Measurements from ENCODE around the gene OLFM2.

Gene OLFM2

DNA sequence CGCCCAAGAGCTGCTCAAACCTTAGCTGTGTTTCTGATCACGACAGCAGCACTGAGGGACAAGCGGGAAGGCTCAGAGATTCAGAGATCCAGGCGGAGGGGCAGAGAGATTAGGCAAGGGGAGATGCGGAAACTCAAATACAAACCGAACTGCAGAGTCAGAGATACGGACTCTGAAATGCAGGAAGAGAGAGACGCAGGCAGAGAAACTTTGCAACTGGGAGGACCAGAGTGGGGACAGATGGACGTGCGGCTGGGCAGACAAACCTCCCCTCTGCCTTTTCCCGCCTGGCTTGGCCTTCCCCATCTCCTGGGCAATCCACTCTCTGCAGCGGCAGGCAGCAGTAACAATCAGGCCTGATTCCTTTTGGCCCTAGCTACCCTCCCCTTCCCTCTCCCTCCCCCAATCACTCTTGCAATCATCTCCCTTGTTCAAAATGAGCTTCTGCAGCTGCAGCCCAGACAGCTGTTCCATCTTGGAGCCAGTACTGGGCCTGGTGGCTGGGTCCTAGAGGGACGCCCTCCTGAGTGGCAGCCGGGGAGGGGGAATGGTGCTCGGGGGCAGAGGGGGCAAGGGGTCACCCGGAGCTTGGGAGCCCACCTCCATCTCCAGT is 29.7 kb downstream of the OLFM2 start:
- DNase-seq, result no peak

DNA sequence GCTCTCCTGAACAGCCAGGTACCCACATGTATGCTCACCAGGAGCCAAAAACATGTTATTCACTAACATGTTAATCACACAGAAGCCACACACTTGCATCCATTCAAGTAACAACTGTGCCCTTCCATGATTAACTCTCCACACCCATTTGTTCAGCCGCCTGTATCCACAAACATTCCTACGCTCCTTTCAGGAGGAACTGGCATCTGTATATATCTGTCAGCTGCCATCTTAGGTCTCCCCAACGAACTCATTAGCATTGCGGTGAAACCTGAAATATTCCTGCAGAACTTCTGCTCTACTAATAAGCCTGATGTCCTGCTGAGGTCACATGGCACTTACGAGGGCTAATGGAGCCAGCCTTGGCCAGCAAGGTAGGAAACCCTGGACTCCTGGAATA is 33.0 kb downstream of the OLFM2 start:
- no peak for DNase-seq

DNA sequence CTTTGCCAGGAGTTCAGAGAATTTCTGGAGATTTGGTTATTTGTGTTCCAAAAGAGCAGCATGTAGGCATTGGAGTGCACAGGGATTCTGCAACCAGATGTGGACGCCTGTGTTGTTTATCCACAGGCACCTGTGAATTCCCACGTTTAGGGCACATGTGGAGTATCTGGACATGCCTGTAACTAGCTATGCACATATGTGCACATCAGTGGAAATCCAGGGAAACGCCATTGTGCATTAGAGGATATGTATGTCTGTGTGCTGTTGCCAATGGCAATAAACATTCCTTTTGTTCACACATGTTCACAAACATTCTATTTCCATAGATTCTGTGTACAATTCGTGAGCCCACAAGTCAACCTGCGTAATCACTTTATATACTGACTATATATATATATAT is 34.7 kb downstream of the OLFM2 start:
- no peak for DNase-seq

DNA sequence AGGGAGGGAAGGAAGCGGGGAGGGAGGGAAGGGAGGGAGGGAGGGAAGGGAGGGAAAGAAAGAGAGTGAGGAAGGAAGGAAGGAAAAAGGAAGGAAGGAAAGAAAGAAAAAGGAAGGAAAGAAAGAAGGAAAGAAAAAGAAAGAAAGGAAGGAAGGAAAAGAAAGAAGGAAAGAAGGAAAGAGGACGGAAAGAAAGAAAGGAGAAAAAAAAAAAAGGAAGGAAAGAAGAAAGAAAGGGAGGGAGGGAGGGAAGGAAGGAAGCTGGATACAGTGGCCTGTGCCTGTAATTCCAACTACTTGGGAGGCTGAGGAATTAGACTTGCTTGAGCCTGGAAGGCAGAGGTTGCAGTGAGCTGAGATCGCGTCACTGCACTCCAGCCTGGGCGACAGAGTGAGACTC is 35.3 kb downstream of the OLFM2 start:
- DNase-seq, result no peak

DNA sequence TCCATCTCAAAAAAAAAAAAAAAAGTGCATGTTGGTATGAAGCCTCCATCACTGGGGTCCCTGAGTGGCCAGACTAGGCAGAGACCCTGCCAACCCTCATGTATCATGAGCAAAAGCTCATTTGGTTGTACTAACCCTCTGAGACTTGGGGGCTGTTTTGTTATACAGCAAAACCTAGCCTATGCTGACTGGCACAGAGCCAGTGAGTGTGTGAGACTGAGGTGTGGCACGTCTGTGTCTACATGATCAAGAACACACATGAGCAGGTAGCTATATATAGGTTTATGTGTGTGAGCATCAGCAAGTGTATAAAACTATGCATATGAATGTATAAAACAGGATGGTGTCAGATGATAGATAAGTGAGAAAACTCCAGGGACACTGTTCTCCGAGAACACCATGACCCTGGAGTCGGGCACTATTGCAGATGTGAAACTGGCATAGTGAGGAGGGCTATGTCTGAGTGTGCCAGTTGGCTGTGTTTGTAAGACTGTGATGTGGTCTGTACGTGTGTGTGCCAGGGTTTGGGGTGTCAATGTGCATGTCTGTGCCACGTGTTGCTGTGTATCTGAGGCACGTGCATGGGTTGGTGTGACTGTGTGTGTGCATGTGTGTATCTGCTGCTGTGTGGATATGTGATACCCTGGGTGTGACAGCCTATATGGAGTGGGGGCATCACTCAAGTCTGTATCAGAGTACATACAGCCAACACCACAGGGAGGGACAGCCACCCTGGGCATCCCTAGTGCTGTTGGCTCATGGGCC is 44.5 kb downstream of the OLFM2 start:
- no peak for DNase-seq

DNA sequence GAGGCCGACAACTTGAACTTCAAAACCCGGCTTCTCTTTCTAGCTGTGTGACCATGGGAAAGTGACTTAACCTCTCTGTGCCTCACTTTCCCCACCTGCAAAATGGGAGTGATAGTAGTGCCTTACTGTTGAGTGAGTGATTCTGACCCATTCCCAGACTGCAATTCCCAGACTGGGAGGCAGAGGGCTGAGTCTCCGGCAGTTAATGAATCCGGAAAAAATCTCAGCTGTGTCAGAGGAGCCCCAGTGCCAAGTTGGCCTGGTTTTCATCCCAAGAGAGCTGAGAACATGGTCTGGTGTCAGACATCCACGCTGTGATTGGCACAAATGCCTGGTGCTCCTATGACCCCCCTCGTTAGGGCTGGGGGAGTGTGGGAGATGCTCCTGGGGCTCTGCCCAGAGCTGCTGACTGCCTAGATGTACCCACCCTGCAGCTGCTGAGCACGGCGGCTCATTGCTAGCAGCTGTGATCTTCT is 51.2 kb downstream of the OLFM2 start:
- no peak for DNase-seq

DNA sequence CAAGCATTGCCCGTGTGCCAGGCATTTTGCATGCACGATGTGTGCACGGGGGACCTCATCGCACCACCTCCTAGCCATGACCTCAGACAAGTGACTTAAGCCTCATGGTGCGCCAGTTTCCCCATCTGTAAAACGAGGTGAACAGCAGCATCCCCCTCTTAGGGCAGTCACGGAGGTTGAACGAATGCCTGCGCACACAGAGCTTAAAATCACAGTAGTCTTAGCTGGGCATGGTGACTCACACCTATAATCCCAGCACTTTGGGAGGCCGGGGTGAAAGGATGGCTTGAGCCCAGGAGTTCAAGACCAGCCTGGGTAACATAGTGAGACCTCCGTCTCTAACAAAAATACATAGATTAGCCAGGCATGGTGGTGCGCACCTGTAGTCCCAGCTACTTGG is 52.6 kb downstream of the OLFM2 start:
- no peak for DNase-seq

DNA sequence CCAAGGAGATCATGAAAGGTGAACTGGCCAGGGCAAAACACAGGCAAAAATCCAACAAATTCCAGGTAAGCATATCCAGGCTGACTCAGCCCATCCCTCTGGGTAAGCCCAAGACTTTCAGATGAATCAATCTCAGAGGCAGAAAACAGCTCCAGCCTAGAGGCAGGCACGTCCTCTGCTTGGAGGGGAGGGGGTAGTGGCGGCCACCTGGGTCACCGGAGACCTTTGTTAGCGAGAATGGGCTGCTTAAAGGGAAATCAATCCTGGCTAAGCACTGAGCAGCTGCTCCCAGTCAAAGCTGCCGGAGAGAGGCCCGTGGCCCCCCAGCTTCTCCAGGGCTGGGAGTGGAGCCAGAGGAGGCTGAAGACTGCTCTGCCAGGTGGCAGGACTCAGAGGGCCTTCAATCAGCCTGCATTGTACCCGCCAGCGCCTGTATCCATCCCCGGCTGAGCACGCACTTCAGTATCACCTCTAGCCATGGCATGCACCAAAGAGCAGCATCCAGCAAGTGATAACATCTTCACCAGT is 53.0 kb downstream of the OLFM2 start:
- no peak for DNase-seq

DNA sequence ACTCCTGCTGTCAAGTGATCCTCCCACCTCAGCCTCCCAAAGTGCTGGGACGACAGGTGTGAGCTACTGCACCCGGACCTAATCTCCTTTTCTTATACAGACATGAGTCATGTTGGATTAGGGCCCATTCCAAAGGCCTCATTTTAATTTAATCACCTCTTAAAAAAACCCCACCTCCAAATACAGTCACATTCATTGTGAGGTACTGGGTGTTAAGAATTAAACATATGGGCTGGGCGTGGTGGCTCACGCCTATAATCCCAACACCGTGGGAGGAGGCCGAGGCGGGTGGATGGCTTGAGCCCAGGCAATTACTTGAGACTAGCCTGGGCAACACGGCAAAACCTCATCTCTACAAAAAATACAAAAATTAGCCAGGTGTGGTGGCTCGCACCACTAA is 54.6 kb downstream of the OLFM2 start:
- no peak for DNase-seq

DNA sequence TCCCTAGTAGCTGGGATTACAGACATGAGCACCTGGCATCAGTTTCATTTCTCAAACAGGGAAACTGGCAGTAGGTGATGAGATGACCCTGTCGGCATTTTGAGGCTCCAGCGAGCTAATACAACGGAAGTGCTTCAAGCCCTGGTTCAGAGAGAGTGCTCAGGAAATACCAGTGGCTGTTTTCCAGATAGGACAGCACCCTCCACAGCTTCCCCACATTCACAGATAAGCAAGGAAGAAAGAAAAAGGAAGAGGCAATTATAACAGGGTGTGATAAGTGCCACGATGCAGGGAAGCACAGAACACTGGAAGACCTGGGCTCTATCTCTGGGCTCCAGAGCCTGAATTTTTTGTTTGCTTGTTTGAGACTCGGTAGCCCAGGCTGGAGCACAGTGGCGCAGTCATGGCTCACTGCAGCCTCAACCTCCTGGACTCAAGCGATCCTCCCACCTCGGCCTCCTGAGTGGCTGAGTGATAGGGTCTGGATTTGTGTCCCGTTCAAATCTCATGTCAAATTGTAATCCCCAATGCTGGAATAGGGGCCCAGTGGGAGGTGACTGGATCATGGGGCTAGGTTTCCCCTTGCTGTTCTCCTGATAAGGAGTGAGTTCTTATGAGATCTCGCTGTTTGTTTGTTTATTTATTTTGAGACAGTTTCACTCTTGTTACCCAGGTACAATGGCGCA is 57.7 kb downstream of the OLFM2 start:
- no peak for DNase-seq

DNA sequence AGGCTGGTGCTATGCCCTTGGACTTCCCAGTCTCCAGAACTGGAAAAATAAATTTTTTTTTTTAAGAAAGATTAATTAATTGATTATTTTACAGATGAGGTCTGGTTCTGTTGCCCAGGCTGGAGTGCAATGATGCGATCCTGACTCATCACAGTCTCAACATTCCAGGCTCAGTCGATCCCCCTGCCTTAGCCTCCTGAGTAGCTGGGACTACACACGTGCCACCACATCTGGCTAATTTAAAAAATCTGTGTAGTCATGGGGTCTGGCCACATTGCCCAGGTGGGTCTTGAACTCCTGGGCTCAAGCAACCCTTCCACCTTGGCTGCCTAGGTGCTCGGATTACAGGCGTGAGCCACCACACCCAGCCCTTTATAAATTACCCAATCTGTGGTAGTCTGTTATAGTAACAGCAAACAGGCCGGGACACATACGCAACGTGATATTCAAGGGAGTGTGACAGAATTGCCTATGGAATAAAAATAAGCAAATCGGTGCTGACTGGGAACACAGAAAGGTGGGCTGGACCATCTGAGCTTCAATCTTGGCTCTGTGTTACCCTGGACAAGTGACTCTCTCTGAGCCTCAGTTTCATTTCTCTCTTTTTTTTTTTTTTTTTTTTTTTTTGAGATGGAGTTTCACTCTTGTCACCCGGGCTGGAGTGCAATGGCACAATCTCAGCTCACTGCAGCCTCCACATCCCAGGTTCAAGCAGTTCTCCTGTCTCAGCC is 58.4 kb downstream of the OLFM2 start:
- DNase-seq, result peak; percentile 29

DNA sequence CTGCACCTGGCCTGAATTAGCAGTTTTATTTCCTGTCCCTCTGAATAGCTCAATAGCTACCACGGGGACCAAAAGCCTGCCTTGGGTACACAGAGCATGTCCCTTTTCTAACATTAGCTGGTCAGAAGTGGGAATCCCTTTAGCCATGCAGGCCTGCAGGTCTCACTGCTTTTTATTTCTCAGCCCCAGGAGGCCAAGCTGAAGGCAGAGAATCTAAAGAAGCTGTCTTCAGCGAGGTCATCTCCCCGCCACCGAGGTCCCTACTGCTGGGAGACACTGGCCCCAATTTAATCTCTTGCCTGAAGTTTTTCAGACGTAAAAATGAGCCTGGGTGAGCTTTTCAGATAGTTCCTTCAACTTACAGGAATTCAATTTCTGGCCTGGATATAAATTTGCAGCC is 60.5 kb downstream of the OLFM2 start:
- no peak for DNase-seq

DNA sequence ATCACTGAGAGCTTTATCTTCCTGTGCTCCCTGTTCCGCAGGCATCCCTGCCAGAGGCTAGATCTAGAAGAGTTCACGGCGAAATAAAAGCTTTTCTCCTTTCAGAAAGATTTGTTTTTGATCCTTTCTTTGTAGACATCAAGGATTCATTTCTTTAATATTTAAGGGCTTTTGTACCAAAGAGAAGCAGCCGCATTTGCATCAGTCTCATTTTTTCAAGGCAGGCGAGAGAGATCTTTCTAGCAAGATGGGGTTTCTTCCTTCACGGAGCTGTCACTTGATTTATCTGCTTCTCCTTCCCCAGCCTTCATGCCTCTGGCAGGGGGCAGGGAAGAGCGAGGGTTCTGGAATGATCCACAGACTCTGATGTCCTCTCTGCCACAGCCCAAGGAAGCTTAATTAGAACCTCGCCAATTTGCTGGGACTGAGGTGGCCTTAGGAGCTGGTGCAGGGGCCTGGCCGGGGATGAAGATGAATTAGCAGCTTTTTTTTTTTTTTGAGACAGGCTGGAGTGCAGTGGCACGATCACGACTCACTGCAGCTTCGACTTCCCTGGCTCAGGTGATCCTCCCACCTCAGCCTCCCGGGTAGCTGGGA is 61.2 kb downstream of the OLFM2 start:
- DNase-seq, result no peak

DNA sequence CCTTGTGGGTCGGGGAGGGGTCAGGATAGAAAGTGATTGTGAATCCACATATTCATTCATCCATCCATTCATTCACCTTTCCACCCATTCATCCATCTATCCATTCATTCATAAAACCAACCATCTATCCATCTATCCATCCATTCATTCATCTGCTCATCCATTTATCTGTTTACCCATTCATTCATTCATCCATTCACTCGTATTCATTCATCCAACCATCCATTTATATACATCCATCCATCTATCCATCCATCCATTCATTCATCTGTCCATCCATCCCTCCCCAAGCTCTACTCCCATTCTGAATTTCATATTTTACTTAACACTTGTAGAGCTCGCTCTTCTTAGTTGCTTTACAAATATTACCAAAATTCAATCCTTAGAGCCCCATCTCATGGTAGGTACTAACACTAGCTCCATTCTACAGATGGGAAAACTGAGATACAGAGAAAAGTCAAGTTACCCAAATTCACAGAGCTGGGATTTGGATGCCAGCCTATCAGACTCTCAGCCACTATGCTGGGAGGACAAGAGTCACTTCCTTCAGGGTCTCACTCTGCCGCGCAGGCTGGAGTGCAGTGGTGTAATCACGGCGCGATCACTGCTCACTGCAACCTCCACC is 63.6 kb downstream of the OLFM2 start:
- no peak for DNase-seq

DNA sequence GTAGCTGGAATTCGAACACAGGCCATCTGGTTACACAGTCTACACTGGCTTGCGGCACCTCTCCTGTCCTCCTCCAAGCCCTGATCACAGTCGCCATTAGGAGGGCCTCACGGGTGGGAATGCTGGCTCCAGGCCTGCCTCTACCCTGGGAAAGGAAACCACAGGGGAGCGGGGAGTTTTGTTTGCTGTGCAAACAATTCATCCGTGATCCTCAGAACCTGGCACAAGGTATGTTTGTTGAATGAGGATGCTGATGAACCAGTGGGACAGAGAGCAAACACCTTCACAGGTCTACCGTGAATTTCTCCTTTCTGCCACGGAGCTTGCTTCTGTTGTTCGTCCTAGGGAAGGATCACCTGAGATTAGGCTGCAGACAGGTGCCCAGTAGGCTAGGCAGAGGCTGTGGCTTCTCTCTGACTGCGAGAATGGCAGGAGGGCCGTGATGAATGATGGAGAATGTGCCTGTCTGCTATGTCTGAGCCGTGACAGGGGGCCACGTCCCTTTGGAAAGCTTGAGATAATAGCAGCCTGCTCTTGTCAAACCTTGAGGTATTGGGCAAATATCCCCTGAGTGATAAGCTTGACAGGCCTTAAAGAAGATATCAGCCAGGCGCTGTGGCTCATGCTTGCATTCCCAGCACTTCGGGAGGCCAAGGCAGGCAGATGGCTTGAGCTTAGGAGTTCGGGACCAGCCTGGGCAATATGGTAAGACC is 64.5 kb downstream of the OLFM2 start:
- no peak for DNase-seq

DNA sequence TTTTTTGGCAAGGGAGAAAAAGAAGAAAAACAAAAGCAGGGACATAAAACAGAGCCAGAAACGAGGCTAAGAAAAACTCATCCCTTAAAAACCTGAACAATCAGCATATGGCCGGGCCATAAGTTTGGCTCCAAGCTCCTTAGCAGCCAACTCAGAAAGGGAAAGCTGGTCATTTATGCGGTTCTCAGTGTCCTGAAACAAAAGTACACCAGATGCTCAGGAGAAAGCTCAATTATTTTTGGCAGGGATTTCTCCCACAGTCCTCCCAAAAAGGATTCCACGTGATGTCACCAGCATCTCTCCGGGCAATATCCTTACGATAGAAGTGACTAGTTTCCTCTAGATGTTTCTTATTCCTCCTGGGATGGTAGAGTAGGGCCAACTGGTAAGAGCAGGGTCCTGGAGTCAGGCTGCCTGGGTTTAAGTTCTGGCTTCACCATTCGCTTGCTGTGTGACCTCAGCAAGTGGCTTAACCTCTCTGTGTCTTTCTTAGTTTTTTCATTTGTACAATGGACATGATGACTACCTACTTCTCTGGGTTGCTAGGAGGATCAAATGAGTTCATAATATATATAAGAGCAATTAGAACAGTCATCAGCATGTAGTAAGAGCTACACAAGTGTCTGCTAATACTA is 67.2 kb downstream of the OLFM2 start:
- DNase-seq, result no peak

DNA sequence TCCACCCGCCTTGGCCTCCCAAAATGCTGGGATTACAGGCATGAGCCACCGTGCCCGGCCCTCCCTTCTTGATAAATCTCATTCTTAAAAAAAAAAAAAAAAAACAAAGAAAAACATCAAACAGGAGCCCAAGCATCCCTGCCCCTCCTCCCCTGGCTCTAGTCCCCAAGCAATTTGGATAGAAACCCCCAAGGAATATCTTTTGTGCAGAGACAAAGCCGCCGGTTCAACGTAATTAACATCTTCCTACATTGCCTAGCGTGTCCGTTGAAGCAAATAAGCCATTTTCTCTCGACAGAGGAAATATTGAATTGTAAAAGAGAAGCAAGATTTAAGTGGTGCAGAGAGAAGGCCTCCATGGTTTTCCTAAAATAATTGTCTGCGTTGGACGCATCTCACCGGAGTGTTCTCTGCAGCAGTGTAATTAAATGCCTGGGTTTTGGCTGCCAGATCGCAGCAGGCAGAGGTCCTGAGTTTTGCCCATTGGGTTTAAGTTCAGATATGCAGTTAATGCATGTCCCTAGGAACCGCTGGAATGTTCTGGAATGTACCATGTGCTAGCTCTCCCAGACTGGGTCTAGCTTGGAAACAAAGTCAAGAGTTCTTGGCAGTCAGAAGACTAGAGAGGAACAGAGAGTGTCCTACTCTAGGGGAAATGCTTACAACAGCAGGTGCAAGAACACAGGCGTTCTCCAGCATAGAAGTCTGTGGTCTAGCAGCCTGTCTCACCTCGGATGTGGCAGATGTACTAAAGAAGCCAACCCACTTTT is 70.4 kb downstream of the OLFM2 start:
- peak; percentile 8 for DNase-seq

DNA sequence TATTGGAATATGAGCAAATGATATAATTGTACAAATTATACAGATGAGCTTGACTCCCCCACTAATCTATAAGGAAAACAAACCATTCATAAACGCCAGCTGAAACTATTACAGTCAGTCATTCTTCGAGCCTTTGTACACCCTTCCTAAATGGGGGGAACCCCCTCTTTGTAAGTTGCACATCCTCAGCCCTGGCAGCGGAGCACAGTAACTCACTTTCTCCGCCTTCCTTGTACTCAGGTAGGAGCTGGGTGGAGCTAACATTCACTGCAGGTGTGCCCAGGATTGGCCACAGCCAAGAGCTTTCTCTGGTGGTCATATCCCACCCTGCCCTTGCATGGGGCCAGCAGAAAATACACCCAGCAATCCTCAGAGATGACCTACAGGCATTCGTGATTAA is 72.6 kb downstream of the OLFM2 start:
- no peak for DNase-seq

DNA sequence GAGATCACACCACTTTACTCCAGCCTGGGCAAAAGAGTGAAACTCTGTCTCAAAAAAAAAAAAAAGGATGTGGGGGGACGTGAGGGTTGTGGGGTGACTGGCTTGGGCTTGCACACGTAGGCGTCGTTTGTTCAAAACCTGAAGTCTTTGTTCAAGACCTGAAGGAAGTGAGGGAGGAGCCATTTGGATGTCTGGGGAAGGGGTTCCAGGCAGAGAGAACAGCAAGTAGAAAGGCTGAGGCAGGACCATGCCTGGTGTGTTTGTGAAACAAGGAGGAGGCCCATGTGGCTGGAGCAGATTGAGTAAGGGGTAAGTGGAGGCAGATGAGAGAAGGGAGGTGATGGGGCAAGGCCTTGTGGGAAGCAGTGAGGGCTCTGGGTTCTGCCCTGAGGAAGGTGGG is 73.4 kb downstream of the OLFM2 start:
- no peak for DNase-seq

DNA sequence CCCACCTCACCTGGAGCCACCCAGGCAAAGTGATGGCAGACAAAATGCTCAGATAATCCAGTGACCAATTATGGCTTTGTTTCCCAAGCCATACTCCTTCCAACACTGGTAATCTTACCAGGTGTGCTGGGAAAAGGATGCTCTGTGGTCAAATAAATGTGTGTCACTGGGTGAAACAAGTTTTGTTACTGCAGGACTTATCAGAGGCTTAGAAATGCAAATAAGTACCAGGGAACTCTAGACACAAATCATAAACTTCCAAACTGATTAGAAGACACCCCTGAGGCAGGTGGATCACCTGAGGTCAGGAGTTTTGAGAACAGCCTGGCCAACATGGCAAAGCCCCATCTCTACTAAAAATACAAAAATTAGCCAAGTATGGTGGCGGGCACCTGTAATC is 74.8 kb downstream of the OLFM2 start:
- no peak for DNase-seq

All from MV-4-11 (cell line).